NCI-H1930 (cell line): ENCODE data around the gene ENTREP3.

Experiments used
- DNase-seq, 2 experiments: peaks; one replicate each; lab custom pipeline; 2025; lab: John Stamatoyannopoulos, UW

Gene ENTREP3

DNA sequence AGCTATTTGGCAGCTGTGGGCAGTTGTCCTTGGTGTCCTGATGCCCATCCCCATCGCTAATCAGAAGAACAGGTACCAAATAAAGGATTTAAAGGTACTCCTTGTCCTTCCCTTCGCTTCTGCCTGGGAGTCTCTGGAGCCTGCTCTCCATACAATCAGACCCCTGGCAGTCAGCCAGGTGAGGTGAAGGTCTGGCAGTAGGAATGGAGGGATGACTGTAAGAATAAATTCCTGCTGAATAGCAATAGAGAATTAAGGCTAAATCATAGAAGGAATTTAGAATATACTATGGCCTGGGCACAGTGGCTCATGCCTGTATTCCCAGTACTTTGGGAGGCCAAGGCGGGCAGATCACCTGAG lies 56.8 kb downstream of the ENTREP3 start:
- DNase-seq: no peak

DNA sequence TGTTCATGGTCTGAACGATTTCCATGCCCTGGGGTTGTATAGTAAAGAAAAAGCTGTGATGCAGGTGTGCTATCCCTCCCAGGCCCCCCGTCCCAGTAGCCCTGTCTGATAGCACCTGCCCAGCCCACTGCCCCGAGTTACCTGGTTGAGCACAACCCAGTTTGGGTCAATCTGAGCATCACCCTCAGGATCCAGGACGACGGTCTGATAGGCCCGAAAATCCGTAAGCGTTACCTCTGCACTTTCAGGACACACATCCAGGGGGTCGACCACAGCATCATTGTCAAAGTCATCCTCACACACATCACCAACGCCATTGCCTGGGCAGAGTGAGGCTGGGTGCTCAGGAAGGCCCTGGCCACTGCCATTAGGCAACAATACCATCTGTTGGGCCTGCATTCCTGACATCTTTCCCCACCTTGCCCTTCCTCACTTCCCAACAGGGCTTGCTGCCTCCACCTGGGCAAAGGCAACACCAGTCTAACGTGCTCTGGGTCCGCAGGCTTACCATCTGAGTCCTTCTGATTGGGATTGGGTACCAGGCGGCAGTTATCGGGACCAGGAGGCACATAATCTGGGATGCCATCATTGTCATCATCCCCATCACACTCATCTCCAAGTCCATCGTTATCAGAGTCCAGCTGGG lies 57.3 kb downstream of the ENTREP3 start:
- no peak for DNase-seq
